GM19324 (cell line): ENCODE data around the gene ASB4.

Source experiments
- ATAC-seq: cut with Tn5 transposase; IDR thresholded peaks from one replicate; pipeline ENCODE4 v1.9.1; 2021; ENCODE audit warnings: mild to moderate bottlenecking, moderate library complexity; ENCODE audit not compliant: unreplicated experiment, low FRiP score

ASB4 gene

GRCh38 chr7:95517870-95518269 is 32.1 kb downstream of the ASB4 start:
- ATAC-seq: no peak

DNA sequence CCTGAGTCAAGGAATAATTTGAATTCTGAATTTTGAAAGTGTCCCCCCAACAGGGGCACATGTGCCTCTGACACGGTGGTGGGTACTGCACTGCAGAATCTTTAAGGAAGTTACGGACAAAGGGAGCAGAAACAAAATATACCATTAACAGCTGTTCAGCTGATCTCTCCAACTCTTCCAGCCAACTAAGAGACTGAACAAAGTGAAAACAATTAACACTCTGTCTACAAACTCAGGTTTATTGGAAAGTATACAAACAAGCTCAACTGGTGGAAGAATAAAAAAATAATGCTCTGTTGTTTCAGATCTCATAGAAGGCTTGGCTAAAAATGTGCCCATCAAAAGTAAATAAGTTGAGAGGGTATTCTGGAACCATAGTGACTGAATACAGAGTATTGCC is 34.4 kb downstream of the ASB4 start:
- no peak for ATAC-seq

GRCh38 chr7:95525503-95525902 is 39.8 kb downstream of the ASB4 start:
- no peak for ATAC-seq

DNA sequence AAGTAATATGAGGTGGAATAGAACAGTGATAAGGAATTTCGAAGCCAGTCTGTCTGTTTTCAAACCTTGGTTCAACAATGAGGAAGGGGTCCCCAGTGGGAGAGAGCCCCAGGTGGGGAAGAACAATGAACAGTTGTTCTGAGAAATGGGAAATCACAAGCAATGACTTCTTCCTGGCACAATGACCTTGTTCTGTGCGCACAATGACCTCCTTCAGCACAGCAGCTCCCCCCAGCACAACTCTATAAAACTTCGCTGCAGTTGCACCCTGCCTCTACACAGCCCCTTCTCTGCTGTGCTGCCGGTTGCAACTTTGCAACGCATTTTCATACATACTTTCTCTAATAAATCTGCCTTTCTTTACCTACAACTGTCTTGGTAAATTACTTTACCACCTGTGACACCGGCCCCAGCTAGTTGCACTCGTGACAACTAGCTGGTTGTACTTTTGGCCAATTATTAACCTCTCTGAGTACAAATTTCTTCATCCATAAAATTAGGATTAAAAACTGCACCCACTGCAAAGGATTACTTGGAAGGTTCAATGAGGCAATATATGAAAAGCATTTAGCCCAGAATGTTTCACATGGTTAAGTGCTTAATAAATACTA is 40.5 kb downstream of the ASB4 start:
- ATAC-seq: no peak

- ATAC-seq: no peak
Measured at GRCh38 chr7:95527033-95527775, 41.5 kb downstream of the ASB4 start.

DNA sequence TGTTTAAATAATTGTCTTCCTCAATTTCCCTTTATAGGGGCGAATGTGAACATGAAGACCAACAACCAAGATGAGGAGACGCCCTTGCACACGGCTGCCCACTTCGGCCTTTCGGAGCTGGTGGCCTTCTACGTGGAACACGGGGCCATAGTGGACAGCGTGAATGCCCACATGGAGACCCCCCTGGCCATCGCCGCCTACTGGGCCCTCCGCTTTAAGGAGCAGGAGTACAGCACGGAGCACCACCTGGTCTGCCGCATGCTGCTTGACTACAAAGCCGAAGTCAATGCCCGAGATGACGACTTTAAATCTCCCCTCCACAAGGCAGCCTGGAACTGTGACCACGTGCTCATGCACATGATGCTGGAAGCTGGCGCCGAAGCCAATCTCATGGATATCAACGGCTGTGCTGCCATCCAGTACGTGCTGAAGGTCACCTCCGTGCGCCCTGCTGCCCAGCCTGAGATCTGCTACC is 42.1 kb downstream of the ASB4 start:
- no peak for ATAC-seq

- ATAC-seq: no peak
Measured at GRCh38 chr7:95529701-95530100, 44.0 kb downstream of the ASB4 start.

- no peak for ATAC-seq
Measured at GRCh38 chr7:95530881-95531280, 45.1 kb downstream of the ASB4 start.

DNA sequence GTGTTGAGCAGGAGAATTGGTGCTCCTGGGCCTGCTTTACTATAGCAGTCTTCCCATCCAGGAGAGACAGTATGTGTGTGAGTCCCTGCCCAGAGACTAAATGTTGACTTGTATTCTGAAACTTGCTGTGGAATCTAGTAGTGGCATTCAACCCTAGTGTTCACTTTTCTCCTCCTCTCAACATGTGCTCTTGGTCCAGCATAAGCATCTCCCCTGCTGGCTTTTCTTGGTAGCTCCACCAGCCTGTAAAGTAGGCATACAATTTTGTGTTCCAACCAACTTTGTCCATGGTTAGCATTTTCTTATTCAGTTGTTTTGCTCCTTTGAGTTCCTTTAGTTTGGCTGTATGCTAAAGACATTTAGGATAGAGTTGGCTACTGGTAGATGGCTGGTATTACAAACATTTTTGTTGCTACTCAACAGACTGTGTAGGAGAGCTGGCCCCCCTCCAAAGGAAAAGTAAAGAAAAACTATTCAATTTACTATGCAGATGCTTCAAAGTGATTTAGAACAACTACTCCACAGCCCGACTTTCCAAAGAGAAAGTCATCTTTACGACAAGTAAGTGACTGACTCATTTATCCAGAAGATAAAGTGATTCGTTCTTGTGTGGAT is 46.0 kb downstream of the ASB4 start:
- no peak for ATAC-seq

DNA sequence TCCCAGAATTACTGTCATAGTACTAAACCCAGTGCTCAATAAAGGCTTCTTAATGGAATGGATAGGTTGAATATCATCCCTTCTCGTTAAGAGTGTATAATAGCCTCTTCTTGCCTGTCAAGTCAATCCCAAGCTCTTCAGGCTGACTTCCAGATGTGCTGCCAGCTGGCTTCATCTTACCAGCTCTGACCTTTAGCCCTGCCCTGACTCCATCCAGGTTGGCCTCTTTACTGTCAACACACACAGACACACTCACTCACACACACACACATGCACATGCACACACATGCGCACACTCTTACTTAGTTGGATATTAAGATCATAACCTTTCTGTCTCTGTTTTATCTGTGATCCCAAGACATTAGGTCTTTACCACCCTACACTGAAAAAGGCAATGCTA is 49.1 kb downstream of the ASB4 start:
- no peak for ATAC-seq

- no peak for ATAC-seq
Measured at GRCh38 chr7:95535662-95536061, 49.9 kb downstream of the ASB4 start.

- no peak for ATAC-seq
Measured at GRCh38 chr7:95536656-95537311, 51.0 kb downstream of the ASB4 start.

DNA sequence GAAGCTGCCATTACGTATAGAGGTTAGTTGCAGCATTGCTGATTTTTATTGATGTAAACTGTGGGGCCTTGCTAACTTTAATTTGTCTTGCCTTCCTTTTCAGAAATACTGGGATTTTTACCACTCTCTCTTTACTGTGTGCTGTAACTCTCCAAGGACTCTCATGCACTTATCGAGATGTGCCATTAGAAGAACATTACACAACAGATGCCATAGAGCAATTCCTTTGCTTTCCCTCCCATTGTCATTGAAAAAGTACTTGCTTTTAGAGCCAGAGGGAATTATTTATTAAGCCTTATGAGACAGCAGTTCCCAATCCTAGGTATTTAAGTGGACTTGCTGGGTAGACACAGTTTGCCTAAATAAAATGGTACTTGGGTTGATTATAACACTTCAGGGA is 51.7 kb downstream of the ASB4 start:
- no peak for ATAC-seq

GRCh38 chr7:95539426-95539825 is 53.7 kb downstream of the ASB4 start:
- ATAC-seq: no peak

- ATAC-seq: no peak
Measured at GRCh38 chr7:95540366-95540765, 54.6 kb downstream of the ASB4 start.

DNA sequence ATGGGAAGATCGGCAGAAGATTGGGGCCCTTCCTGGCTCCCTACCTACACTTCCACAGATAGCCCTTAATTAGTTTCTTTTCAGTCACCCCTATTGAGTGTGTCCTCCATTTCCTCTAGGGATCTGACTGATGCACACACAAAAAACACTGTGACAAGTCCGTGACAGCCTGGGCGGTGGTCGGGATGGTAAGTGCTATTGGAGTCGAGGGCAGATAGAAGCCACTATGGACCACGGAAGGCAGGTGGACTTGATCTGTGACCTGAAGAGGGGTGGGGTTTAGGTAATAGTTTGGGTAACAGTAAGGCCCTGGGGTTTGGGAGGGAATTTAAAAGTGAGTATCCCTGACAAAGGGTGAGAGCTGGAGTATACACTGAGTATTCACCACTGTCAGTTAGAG is 57.6 kb downstream of the ASB4 start:
- ATAC-seq: no peak

DNA sequence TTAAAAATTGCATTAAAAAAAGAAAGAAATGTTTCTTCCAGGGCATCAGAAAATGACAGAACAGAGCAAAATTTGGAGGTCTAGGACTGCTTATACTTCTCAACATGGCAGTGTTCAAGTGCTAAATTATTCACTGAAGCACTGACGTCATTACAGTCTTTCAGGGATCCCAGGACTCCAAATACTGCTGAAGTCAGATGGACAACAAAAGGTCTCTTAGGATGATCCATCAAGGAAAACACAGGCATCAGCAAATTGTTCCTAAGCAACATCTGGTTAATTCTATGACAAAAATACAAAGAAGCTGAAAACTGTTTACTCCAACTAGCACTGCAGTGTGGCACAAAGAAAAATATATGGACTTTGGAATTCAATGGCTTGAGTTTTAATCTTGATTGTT is 58.4 kb downstream of the ASB4 start:
- no peak for ATAC-seq

DNA sequence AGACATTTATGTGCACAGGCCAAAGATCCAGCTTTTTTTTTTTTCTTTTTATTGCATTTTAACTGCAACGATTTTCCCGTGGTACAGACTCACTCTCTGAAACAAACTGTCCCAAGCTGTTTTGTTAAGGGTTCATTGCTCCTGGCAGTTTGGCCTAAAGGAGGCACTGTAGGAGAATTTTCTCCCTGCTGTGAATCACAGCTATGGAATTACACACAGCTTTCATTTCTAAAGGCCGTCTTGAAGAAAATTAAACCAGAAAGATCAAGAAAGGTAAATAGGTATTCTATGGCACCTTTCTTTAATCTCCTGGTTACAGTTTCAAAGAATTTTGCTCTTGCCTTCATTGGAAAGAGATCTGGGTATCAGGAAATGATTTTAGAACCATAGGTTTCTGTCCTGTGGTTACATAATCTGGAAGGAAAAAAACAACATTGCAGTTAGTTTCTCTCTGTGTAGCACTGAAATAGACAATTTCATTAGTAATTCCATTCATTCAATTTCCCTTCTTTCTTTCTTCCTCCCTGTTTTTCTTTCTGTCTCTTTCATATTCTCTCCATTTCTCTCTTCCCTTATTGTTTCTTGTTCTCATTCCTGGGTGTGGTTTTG is 59.4 kb downstream of the ASB4 start:
- ATAC-seq: no peak

- ATAC-seq: no peak
Measured at GRCh38 chr7:95545673-95546072, 59.9 kb downstream of the ASB4 start.

GRCh38 chr7:95546647-95547046 is 60.9 kb downstream of the ASB4 start:
- ATAC-seq: no peak
